Osteoblast (primary cell): ENCODE data around the gene PSMA5. TPM values are rescaled to one million over a fixed set of nuclear protein-coding genes. Genes with fewer than 3 reads are reported as not detected.

Source experiments
- DNase-seq: peaks from one replicate; pipeline ENCODE4 v3.0.0; 2011; ENCODE audit warnings: low spot score, mixed read lengths; ENCODE audit not compliant: insufficient read length; ENCODE audit errors: missing footprints
- H2AFZ ChIP-seq: 2 replicates; pipeline ENCODE4 v1.6.0; 2011; ENCODE audit warnings: mild to moderate bottlenecking, low read length
- H3K27ac ChIP-seq: 2 replicates; pipeline ENCODE4 v1.5.1; 2011; ENCODE audit warnings: mild to moderate bottlenecking, low read depth, low read length, moderate library complexity
- H3K27me3 ChIP-seq: 2 replicates; pipeline ENCODE4 v1.6.0; 2012; ENCODE audit warnings: mild to moderate bottlenecking, control low read depth, inconsistent platforms, low read length, moderate library complexity; ENCODE audit not compliant: insufficient read depth
- H3K36me3 ChIP-seq: 2 replicates; pipeline ENCODE4 v1.5.1; 2011; ENCODE audit warnings: mild to moderate bottlenecking, low read length, control low read depth, moderate library complexity; ENCODE audit not compliant: insufficient read depth
- H3K4me1 ChIP-seq: 2 replicates; pipeline ENCODE4 v1.5.1; 2011; ENCODE audit warnings: mild to moderate bottlenecking, low read length, control low read depth, moderate library complexity; ENCODE audit not compliant: insufficient read depth
- H3K4me2 ChIP-seq: 2 replicates; pipeline ENCODE4 v1.6.0; 2011; ENCODE audit warnings: mild to moderate bottlenecking, low read length; ENCODE audit not compliant: insufficient read depth
- H3K4me3 ChIP-seq: fragments of 200-600 bp; sonication (generic); 3 replicates; pipeline ENCODE4 v1.5.1; 2012; ENCODE audit warnings: mild to moderate bottlenecking, low read length, inconsistent platforms; ENCODE audit not compliant: insufficient read depth
- H3K79me2 ChIP-seq: 2 replicates; pipeline ENCODE4 v1.6.0; 2012; ENCODE audit warnings: mild to moderate bottlenecking, low read length, control low read depth, inconsistent platforms; ENCODE audit not compliant: insufficient read depth
- H3K9me3 ChIP-seq: 2 replicates; pipeline ENCODE4 v1.5.1; 2011; ENCODE audit warnings: low read depth, low read length, control low read depth
- H4K20me1 ChIP-seq: 2 replicates; pipeline ENCODE4 v1.6.0; 2012; ENCODE audit warnings: mild to moderate bottlenecking, low read length, control low read depth; ENCODE audit not compliant: insufficient read depth
- CTCF ChIP-seq: IDR thresholded peaks from 2 replicates; pipeline ENCODE4 v1.5.1; 2011; ENCODE audit warnings: mild to moderate bottlenecking, low read depth, low read length, moderate library complexity; ENCODE audit errors: extremely low read depth
- total RNA-seq: library from RNA; depleted of rRNA; stranded (reverse); fragments of >200 nt; gene quantifications from 2 replicates; pipeline ENCODE4 v1.2.3, GENCODE V29; 2012

The PSMA5 gene
- total RNA-seq, 1 donor: 45.6 TPM

- Histone ChIP-seq H3K9me3 (no peaks in the 10 kb centered on the region), H4K20me1 (no peaks in the 10 kb centered on the region), H3K4me1 (peaks cover 23% of the 10 kb centered on the region), H3K4me3 (no peak overlapping the region), H2AFZ (no peak overlapping the region), H3K4me2 (no peak overlapping the region), H3K79me2 (peaks cover 22% of the 10 kb centered on the region), H3K36me3 (peaks cover 30% of the 10 kb centered on the region), H3K27ac (no peak overlapping the region), H3K27me3 (no peaks in the 10 kb centered on the region)
- TF ChIP-seq CTCF: no peak
- no peak for DNase-seq
Observed at GRCh38 chr1:109400035-109400655, 26.1 kb downstream of the PSMA5 start.

DNA sequence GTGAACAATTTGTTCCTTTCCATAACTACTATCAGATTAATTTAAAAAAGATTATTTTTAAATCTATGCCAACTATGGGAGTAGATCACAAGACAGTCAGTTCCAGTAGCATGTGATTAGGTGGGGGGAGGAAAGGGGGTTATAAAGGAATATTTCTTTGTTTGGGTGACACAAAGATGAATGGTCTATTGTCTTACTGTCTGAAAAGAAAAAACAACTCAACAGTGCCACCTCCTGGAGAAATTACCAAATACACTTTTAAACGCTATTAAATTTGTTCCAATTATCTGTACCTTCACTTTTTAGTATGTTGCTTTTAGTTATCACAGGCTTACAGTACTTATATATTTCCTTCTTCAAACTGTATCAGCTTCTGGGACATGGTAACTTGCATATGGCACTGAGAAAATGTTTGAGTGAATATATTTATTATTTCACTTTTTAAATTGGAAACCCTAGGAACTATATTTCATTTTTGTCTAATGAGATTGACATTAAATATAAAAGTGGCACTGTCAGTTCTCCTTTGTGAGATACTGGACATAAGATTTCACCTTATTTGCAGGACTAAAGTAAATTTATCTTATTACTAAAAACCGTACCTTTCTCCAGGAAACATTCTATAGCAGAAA, 26.8 kb downstream of the PSMA5 start:
- H3K27ac ChIP-seq: no peak overlapping the region
- no peaks in the 10 kb centered on the region for H4K20me1 ChIP-seq
- no peaks in the 10 kb centered on the region for H3K27me3 ChIP-seq
- peak; percentile 55 for TF ChIP-seq CTCF
- peaks cover 29% of the 10 kb centered on the region for H3K79me2 ChIP-seq
- H3K4me2 ChIP-seq: no peak overlapping the region
- H3K4me1 ChIP-seq: peaks cover 26% of the 10 kb centered on the region
- no peak overlapping the region for H2AFZ ChIP-seq
- peaks cover 26% of the 10 kb centered on the region for H3K36me3 ChIP-seq
- no peaks in the 10 kb centered on the region for H3K9me3 ChIP-seq
- peak; percentile 10 for DNase-seq
- no peak overlapping the region for H3K4me3 ChIP-seq

- Histone ChIP-seq H3K27me3 (no peaks in the 10 kb centered on the region), H3K9me3 (no peaks in the 10 kb centered on the region), H2AFZ (peak overlapping the region; percentile 44), H3K79me2 (peaks cover 35% of the 10 kb centered on the region), H3K27ac (no peak overlapping the region), H3K4me1 (peaks cover 33% of the 10 kb centered on the region), H3K36me3 (peaks cover 19% of the 10 kb centered on the region), H3K4me3 (peak overlapping the region; percentile 74), H4K20me1 (no peaks in the 10 kb centered on the region), H3K4me2 (peak overlapping the region; percentile 80)
- TF ChIP-seq CTCF: no peak
- DNase-seq: peak; percentile 11
Observed at GRCh38 chr1:109398343-109399225, 27.7 kb downstream of the PSMA5 start.
